IMR-90 (cell line): ENCODE data around the gene SV2C. TPM values are rescaled to one million over a fixed set of nuclear protein-coding genes. Genes with fewer than 3 reads are reported as not detected.

Experiments used
- ATAC-seq: fragments of 200-7000 bp; cut with Tn5 transposase; 2 replicates; pipeline ENCODE4 v1.9.1; 2020; ENCODE audit warnings: low read depth, mild to moderate bottlenecking, moderate library complexity
- BruUV-seq: library from RNA; stranded (reverse); fragments of 400-500 nt; replicated peaks from 2 replicates; lab custom pipeline; 2021; lab: Mats Ljungman, UMichigan
- CTCF ChIA-PET: fragments of 300-600 bp; formaldehyde crosslinking; extraction: SDS; loops from one replicate; lab custom pipeline; 2021; ENCODE audit warnings: antibody characterized with exemption; lab: Yijun Ruan, JAX
- POLR2A ChIA-PET: fragments of 300-600 bp; sonication (Branson Sonifier 250); formaldehyde crosslinking; loops from one replicate; lab custom pipeline; 2022; ENCODE audit warnings: antibody characterized with exemption; ENCODE audit not compliant: unreplicated experiment; lab: Charles Lee
- DNase-seq: peaks from one replicate; pipeline ENCODE4 v3.0.0; 2013
- H2AFZ ChIP-seq: replicated peaks from 2 replicates; pipeline ENCODE3; 2013; ENCODE audit warnings: low read length, mild to moderate bottlenecking; ENCODE audit not compliant: poor library complexity
- H2AK5ac ChIP-seq: 2 replicates; pipeline ENCODE4 v1.6.1; 2013; ENCODE audit warnings: low read depth, low read length, inconsistent platforms
- H2AK9ac ChIP-seq: replicated peaks from 2 replicates; pipeline ENCODE3; 2013; ENCODE audit warnings: mild to moderate bottlenecking, low read depth, low read length, moderate library complexity; ENCODE audit not compliant: poor library complexity
- H2BK120ac ChIP-seq: 2 replicates; pipeline ENCODE4 v1.6.1; 2013; ENCODE audit warnings: low read depth, low read length, inconsistent platforms
- H2BK15ac ChIP-seq: 3 replicates; pipeline ENCODE4 v1.6.1; 2013; ENCODE audit warnings: low read depth, low read length, inconsistent platforms
- H2BK20ac ChIP-seq: 2 replicates; pipeline ENCODE4 v1.6.1; 2013; ENCODE audit warnings: low read depth, mild to moderate bottlenecking, inconsistent platforms, low read length, moderate library complexity
- H2BK5ac ChIP-seq: 2 replicates; pipeline ENCODE4 v1.6.1; 2013; ENCODE audit warnings: mild to moderate bottlenecking, low read depth, low read length, inconsistent platforms; ENCODE audit not compliant: poor library complexity, severe bottlenecking
- H3K14ac ChIP-seq: replicated peaks from 2 replicates; pipeline ENCODE4 v1.6.1; 2013; ENCODE audit warnings: low read depth, low read length, inconsistent platforms
- H3K18ac ChIP-seq: 2 replicates; pipeline ENCODE4 v1.6.1; 2013; ENCODE audit warnings: low read depth, low read length, control low read depth
- H3K23ac ChIP-seq: 2 replicates; pipeline ENCODE4 v1.6.1; 2013; ENCODE audit warnings: low read depth, low read length, inconsistent platforms
- H3K27ac ChIP-seq: 2 replicates; pipeline ENCODE4 v1.5.1; 2013; ENCODE audit warnings: mild to moderate bottlenecking, control low read depth, low read length; ENCODE audit not compliant: insufficient read depth
- H3K27me3 ChIP-seq: 2 replicates; pipeline ENCODE4 v1.6.1; 2013; ENCODE audit warnings: low read length; ENCODE audit not compliant: control insufficient read depth, insufficient read depth
- H3K36me3 ChIP-seq: 2 replicates; pipeline ENCODE4 v1.6.1; 2013; ENCODE audit warnings: low read length, mixed read lengths; ENCODE audit not compliant: control insufficient read depth, insufficient read depth
- H3K4ac ChIP-seq: 2 replicates; pipeline ENCODE4 v1.6.1; 2013; ENCODE audit warnings: low read depth, low read length, inconsistent platforms
- H3K4me1 ChIP-seq: 2 replicates; pipeline ENCODE4 v1.6.1; 2013; ENCODE audit warnings: low read length, mixed read lengths; ENCODE audit not compliant: control insufficient read depth, insufficient read depth
- H3K4me2 ChIP-seq: 2 replicates; pipeline ENCODE4 v1.6.1; 2013; ENCODE audit warnings: low read depth, mild to moderate bottlenecking, control low read depth, low read length, moderate library complexity
- H3K4me3 ChIP-seq: 2 replicates; pipeline ENCODE4 v1.5.1; 2013; ENCODE audit warnings: low read depth, mild to moderate bottlenecking, control low read depth, low read length, moderate library complexity; ENCODE audit not compliant: insufficient read depth
- H3K56ac ChIP-seq: 2 replicates; pipeline ENCODE4 v1.6.1; 2013; ENCODE audit warnings: low read length, inconsistent platforms; ENCODE audit not compliant: insufficient read depth; ENCODE audit errors: extremely low read depth
- H3K79me1 ChIP-seq, 2 experiments: 2 replicates each; pipeline ENCODE4 v1.6.1; 2013; ENCODE audit warnings: low read length in 2 of 2, inconsistent platforms in 1 of 2, low read depth in 1 of 2
- H3K9ac ChIP-seq: 2 replicates; pipeline ENCODE4 v1.6.1; 2013; ENCODE audit warnings: low read depth, low read length, control low read depth
- H3K9me1 ChIP-seq: 2 replicates; pipeline ENCODE4 v1.6.1; 2013; ENCODE audit warnings: low read length, inconsistent platforms; ENCODE audit not compliant: insufficient read depth
- H3K9me3 ChIP-seq: 2 replicates; pipeline ENCODE4 v1.6.1; 2013; ENCODE audit warnings: low read length; ENCODE audit not compliant: control insufficient read depth, insufficient read depth
- H4K20me1 ChIP-seq: 2 replicates; pipeline ENCODE4 v1.6.1; 2013; ENCODE audit warnings: low read length, inconsistent platforms; ENCODE audit not compliant: insufficient read depth
- H4K5ac ChIP-seq: 2 replicates; pipeline ENCODE4 v1.6.1; 2013; ENCODE audit warnings: mild to moderate bottlenecking, low read depth, low read length, control low read depth
- H4K8ac ChIP-seq, 2 experiments: 2 replicates each; pipeline ENCODE4 v1.6.1; 2013; ENCODE audit warnings: low read depth in 2 of 2, low read length in 2 of 2, control low read depth in 1 of 2, inconsistent platforms in 1 of 2
- H4K91ac ChIP-seq: 2 replicates; pipeline ENCODE4 v1.6.1; 2013; ENCODE audit warnings: low read depth, low read length, inconsistent platforms; ENCODE audit not compliant: insufficient read depth
- BHLHE40 ChIP-seq: fragments of 150-350 bp; IDR thresholded peaks from 2 replicates; pipeline ENCODE4 v1.6.1; 2016; ENCODE audit warnings: mild to moderate bottlenecking, low read depth, low read length
- CEBPB ChIP-seq: IDR thresholded peaks from 2 replicates; pipeline ENCODE4 v1.6.1; 2012; ENCODE audit warnings: low read depth, low read length, improper control_type of control experiment
- CHD1 ChIP-seq: IDR thresholded peaks from 2 replicates; pipeline ENCODE4 v1.6.1; 2012; ENCODE audit warnings: low read depth, low read length, improper control_type of control experiment
- MAFK ChIP-seq: IDR thresholded peaks from 2 replicates; pipeline ENCODE4 v1.6.1; 2012; ENCODE audit warnings: low read depth, low read length, improper control_type of control experiment
- MAZ ChIP-seq: IDR thresholded peaks from 2 replicates; pipeline ENCODE4 v1.6.1; 2012; ENCODE audit warnings: low read depth, mild to moderate bottlenecking, low read length, improper control_type of control experiment, moderate library complexity, borderline replicate concordance
- NFE2L2 ChIP-seq: fragments of 150-350 bp; IDR thresholded peaks from 2 replicates; pipeline ENCODE4 v1.6.1; 2016; ENCODE audit warnings: low read depth, mild to moderate bottlenecking, low read length
- USF2 ChIP-seq: fragments of 150-350 bp; IDR thresholded peaks from 2 replicates; pipeline ENCODE4 v1.6.1; 2017; ENCODE audit warnings: mild to moderate bottlenecking, antibody characterized with exemption, low read length, low read depth
- WGBS, 2 experiments: methylation state at CpG; one replicate each; pipeline versions ENCODE4 v1.1.5 to v1.1.7; 2013; ENCODE audit warnings: missing lambda C conversion rate in 2 of 2; ENCODE audit not compliant: insufficient read length in 1 of 2; ENCODE audit errors: extremely low coverage in 2 of 2; 5-methylcytosine and 5-hydroxymethylcytosine counted together
- dilution Hi-C: fragments of 300-500 bp; cut with HindIII; formaldehyde crosslinking; loops from one replicate; pipeline ENCODE4 v1.14.3; 2018; ENCODE audit warnings: low sequenced_read_pairs; ENCODE audit not compliant: unreplicated experiment
- in situ Hi-C: fragments of 300-500 bp; cut with MboI; formaldehyde crosslinking; loops from 3 replicates; pipeline ENCODE4 v1.14.3; 2019; ENCODE audit warnings: low sequenced_read_pairs, inconsistent platforms, mixed read lengths
- intact Hi-C: fragments of 100-400 bp; cut with micrococcal nuclease; formaldehyde crosslinking; loops from 2 replicates; pipeline ENCODE4 v1.10.0; 2022
- polyA plus RNA-seq, 3 experiments: library from polyadenylated mRNA; depleted of rRNA; stranded (reverse); fragments of >200 nt; gene quantifications; 2 replicates each; pipeline ENCODE4 v1.2.3, GENCODE V29; 2012; ENCODE audit warnings: low replicate concordance in 1 of 3
- total RNA-seq: library from RNA; depleted of rRNA; stranded (reverse); fragments of >200 nt; gene quantifications from 2 replicates; pipeline ENCODE4 v1.2.3, GENCODE V29; 2012

The SV2C gene
- total and polyA plus RNA-seq, 2 of the 4 experiments (the other 2 are of a cell fraction) = not detected

- Histone ChIP-seq H3K4ac (no peak overlapping the region), H4K91ac (no peak overlapping the region), H3K4me1 (no peaks in the 10 kb centered on the region), H2AFZ (no peak overlapping the region), H2BK15ac (no peak overlapping the region), H3K36me3 (no peaks in the 10 kb centered on the region), H3K79me1 (no peaks in the 10 kb centered on the region), H2BK120ac (no peak overlapping the region), H3K4me3 (no peak overlapping the region), H3K9me1 (no peaks in the 10 kb centered on the region), H2AK5ac (no peak overlapping the region), H3K4me2 (no peak overlapping the region), H3K18ac (no peak overlapping the region), H3K27me3 (peaks cover 11% of the 10 kb centered on the region), H3K27ac (no peak overlapping the region), H2AK9ac (no peak overlapping the region), H3K14ac (no peak overlapping the region), H3K23ac (no peak overlapping the region), H2BK5ac (no peak overlapping the region), H3K9ac (no peak overlapping the region), H3K9me3 (no peaks in the 10 kb centered on the region), H4K5ac (no peak overlapping the region), H4K8ac (no peak overlapping the region), H3K56ac (no peak overlapping the region), H4K20me1 (no peaks in the 10 kb centered on the region), H2BK20ac (no peak overlapping the region)
- no TSS peak for BruUV-seq
- POLR2A ChIA-PET = no interaction called here
- in situ Hi-C loops = no loop called here
- CTCF ChIA-PET = no interaction called here
- WGBS, 2 experiments = no CpG with 5 or more reads among the region's 5 CpGs
- TF ChIP-seq MAFK = no peak
- no peak for TF ChIP-seq BHLHE40
- no peak for TF ChIP-seq CEBPB
- no peak for TF ChIP-seq NFE2L2
- no peak for TF ChIP-seq USF2
- TF ChIP-seq MAZ = no peak
- TF ChIP-seq CHD1 = no peak
- DNase-seq (no peak), ATAC-seq (no peak)
- dilution Hi-C loops = no loop called here
- intact Hi-C loops = no loop called here
Measured at GRCh38 chr5:76393035-76393680, 310.0 kb downstream of the SV2C start.
